ENCODE results near the gene ORC3.

GRCh38 chr6:87583822-87584221, 6.1 kb upstream of the ORC3 start:
- TF ChIP-seq CTCF (IDR thresholded peaks at IDR 0.05), result no peak
- TF ChIP-seq POLR2A (IDR thresholded peaks at IDR 0.05), result no peak

Data from right lobe of liver (tissue), 4 donors.